ENCODE results near the gene TMEM11. TPM values are rescaled to one million over a fixed set of nuclear protein-coding genes. Genes with fewer than 3 reads are reported as not detected.

Gene TMEM11
- total RNA-seq, 2 experiments from 2014 or later, result 28.9 to 40.4 TPM

DNA sequence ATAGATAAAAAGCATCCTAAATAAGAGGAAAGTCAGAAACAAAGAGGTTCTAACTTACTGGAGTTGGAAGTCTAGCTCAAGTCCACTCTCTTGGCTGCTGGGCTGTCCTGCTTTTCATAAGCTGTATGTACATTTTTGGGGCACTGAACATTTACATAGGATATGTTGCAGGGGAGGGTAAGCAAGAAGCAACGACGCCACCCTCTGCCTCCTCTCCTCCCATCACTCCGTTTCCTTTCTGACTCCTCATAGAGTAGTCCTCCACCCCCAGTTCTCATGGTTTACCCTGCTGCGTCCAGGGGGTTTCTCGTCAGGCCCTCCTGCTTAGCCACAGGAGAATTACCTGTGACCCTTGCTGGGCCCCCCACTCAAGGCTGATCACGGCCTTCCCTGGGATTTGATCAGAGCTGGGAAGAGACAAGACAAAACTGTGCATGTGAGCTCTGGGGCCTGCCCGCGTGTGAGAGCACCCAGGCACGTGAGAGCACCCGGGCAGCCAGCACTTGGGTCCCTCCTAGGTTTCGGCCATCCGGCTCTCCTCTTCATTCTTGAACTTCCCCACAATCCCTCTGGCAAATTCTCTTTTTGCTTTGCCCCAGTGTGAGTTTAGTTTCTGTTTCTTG, 37.1 kb downstream of the TMEM11 start:
- intact Hi-C loops (cut with DNase I, micrococcal nuclease), result no loop called here
- peaks cover 15% of the 10 kb centered on the region for H3K36me3 Mint-ChIP-seq (ENCODE audit: low read depth)
- no peak for ATAC-seq
- no peak overlapping the region for H3K27ac Mint-ChIP-seq
- POLR2A ChIA-PET, result no interaction called here
- no peak overlapping the region for H3K4me3 Mint-ChIP-seq
- DNase-seq, result no peak
- no peaks in the 10 kb centered on the region for H3K9me3 Mint-ChIP-seq (ENCODE audit: low read depth)
- no peaks in the 10 kb centered on the region for H3K27me3 Mint-ChIP-seq
- CTCF ChIA-PET, result no interaction called here
- H3K4me1 Mint-ChIP-seq, result peaks cover 3% of the 10 kb centered on the region

DNA sequence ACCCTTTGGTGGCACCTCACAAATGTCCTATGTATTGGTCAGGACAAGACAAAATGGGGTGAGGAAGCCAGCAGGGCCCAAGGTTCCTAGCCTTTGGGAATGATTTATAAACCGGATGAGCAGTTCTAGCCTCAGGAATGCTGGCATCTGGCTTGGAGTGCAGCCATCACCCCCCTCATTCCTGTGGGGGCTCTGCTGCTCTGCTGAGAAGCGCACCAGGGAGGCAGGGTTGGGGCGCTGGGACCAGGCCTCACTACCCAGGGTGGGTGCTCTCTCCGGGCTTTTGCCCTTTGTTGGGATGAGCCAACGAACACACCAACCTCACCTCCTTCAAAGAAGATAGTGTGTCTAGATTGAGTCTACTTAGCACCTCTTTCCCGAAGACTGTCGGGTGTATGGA, 39.2 kb downstream of the TMEM11 start:
- intact Hi-C loops (cut with DNase I, micrococcal nuclease), result no loop called here
- ATAC-seq (no peak), DNase-seq (no peak)
- H3K9me3 Mint-ChIP-seq (ENCODE audit: low read depth), result no peaks in the 10 kb centered on the region
- H3K27me3 Mint-ChIP-seq, result no peaks in the 10 kb centered on the region
- H3K27ac Mint-ChIP-seq, result no peak overlapping the region
- H3K36me3 Mint-ChIP-seq (ENCODE audit: low read depth), result peaks cover 15% of the 10 kb centered on the region
- POLR2A ChIA-PET, result no interaction called here
- peaks cover 18% of the 10 kb centered on the region for H3K4me1 Mint-ChIP-seq
- no peak overlapping the region for H3K4me3 Mint-ChIP-seq
- CTCF ChIA-PET, result no interaction called here

DNA sequence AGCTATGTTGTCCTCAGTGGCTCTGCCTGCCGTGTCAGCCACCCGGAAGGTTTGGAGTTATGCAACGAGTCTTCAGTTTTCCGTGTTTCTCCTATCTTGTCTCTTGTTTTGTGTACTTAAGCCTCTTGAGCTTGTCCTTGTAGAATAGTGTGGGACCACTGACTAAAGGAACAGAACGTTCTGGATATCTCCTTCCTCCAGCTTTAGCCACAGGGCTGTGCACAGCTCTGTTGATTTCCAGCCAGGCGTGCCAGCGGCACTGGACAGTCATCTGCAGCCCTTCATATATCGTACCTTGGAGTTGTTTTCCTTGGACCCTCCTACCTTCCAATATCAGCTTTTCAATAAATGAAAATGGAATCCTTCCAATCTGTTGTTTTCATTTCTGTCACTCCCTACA, 39.8 kb downstream of the TMEM11 start:
- no peaks in the 10 kb centered on the region for H3K27me3 Mint-ChIP-seq
- intact Hi-C loops (cut with DNase I, micrococcal nuclease), result no loop called here
- CTCF ChIA-PET, result interaction anchor here (1.1 kb wide), 1 partner anchor 23 kb away, joined by 4 read pairs; no protein-coding TSS in a partner anchor
- peaks cover 18% of the 10 kb centered on the region for H3K4me1 Mint-ChIP-seq
- no peak overlapping the region for H3K4me3 Mint-ChIP-seq
- H3K27ac Mint-ChIP-seq, result no peak overlapping the region
- POLR2A ChIA-PET, result interaction anchor here (0.7 kb wide), 1 partner anchor 75 kb away, joined by 3 read pairs; no protein-coding TSS in a partner anchor
- peaks cover 15% of the 10 kb centered on the region for H3K36me3 Mint-ChIP-seq (ENCODE audit: low read depth)
- ATAC-seq, result no peak
- no peak for DNase-seq
- no peaks in the 10 kb centered on the region for H3K9me3 Mint-ChIP-seq (ENCODE audit: low read depth)

DNA sequence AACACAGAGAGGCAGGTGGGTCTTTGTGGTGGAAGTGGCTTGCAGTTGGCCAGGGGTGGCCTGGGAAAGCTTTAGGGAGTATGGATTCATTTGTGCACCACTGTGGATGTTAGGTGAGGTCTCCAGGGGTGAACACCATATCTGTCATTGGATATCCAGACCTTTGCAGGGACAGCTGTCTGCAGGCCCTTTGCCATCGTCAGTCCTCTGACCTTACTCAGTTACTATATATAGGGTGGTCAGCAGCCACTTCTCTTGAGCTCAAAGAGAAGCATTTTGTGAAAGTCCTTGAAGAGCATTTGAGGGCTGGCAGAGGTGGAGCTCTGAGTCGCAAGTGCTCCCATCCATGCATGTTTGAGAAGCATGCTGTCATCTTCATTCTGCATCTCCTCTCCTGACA, 40.4 kb downstream of the TMEM11 start:
- ATAC-seq (no peak), DNase-seq (no peak)
- CTCF ChIA-PET, result interaction anchor here (1.1 kb wide), 1 partner anchor 22 kb away, joined by 4 read pairs; no protein-coding TSS in a partner anchor
- intact Hi-C loops (cut with DNase I, micrococcal nuclease), result no loop called here
- no peaks in the 10 kb centered on the region for H3K9me3 Mint-ChIP-seq (ENCODE audit: low read depth)
- H3K4me3 Mint-ChIP-seq, result no peak overlapping the region
- H3K27ac Mint-ChIP-seq, result no peak overlapping the region
- POLR2A ChIA-PET, result interaction anchor here (0.7 kb wide), 1 partner anchor 75 kb away, joined by 3 read pairs; no protein-coding TSS in a partner anchor
- peaks cover 18% of the 10 kb centered on the region for H3K4me1 Mint-ChIP-seq
- no peaks in the 10 kb centered on the region for H3K27me3 Mint-ChIP-seq
- peaks cover 15% of the 10 kb centered on the region for H3K36me3 Mint-ChIP-seq (ENCODE audit: low read depth)

DNA sequence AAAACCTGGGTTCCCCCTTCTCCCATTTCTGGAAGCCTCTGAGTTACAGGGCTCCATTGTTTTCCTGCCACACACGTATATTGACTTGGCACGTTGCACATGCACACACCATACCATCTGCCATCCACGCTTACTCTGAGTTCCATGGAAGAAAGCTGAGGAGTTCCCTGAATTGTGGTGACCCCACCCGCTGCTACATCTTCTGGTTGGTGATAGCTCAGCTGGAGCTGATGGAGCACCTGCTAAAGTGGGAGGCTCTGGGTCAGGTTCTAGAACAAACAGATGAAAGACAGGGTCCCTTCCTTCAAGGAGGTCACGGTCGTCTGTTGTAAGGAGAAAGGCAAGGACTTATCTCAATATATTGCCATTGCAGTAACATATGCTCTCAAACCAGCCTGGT, 41.1 kb downstream of the TMEM11 start:
- intact Hi-C loops (cut with DNase I, micrococcal nuclease), result no loop called here
- DNase-seq, result no peak
- Mint-ChIP-seq H3K9me3 (ENCODE audit: low read depth) (no peaks in the 10 kb centered on the region), H3K36me3 (ENCODE audit: low read depth) (peaks cover 15% of the 10 kb centered on the region), H3K4me1 (peaks cover 18% of the 10 kb centered on the region), H3K27me3 (no peaks in the 10 kb centered on the region), H3K4me3 (no peak overlapping the region), H3K27ac (no peak overlapping the region)
- POLR2A ChIA-PET, result interaction anchor here (0.6 kb wide), 1 partner anchor 19 kb away, joined by 3 read pairs; no protein-coding TSS in a partner anchor
- CTCF ChIA-PET, result interaction anchor here (1.1 to 1.2 kb wide), 2 partner anchors 22 to 51 kb away, joined by 3 to 4 read pairs; no protein-coding TSS in a partner anchor
- no peak for ATAC-seq

DNA sequence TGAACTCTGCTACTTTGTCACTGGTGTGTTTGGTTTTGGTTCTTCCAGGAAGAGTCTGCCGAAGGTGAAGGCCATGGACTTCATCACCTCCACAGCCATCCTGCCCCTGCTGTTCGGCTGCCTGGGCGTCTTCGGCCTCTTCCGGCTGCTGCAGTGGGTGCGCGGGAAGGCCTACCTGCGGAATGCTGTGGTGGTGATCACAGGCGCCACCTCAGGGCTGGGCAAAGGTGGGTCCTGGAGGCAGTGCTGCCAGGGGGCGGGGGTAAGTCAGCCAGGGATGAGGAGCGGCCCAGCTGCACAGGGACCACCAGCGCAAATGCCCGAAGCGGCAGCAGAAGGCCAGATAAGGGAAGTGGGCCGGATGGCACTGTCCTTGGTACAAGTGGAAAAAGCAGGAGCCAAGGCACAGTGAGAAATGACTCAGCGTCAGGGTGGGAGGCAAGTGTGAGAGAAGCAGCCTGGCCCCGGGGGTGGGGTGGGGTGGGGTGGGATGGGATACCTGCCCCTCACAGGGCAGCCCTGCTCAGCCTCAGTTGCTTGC, 41.9 kb downstream of the TMEM11 start:
- H3K27ac Mint-ChIP-seq, result peak overlapping the region; percentile 57
- ChIA-PET POLR2A (no interaction called here), CTCF (interaction anchor here (1.2 kb wide), 1 partner anchor 51 kb away, joined by 3 read pairs; no protein-coding TSS in a partner anchor)
- ATAC-seq (no peak), DNase-seq (no peak)
- no peak overlapping the region for H3K4me3 Mint-ChIP-seq
- peaks cover 24% of the 10 kb centered on the region for H3K4me1 Mint-ChIP-seq
- H3K36me3 Mint-ChIP-seq (ENCODE audit: low read depth), result peaks cover 15% of the 10 kb centered on the region
- no peaks in the 10 kb centered on the region for H3K27me3 Mint-ChIP-seq
- intact Hi-C loops (cut with DNase I, micrococcal nuclease), result no loop called here
- H3K9me3 Mint-ChIP-seq (ENCODE audit: low read depth), result no peaks in the 10 kb centered on the region

DNA sequence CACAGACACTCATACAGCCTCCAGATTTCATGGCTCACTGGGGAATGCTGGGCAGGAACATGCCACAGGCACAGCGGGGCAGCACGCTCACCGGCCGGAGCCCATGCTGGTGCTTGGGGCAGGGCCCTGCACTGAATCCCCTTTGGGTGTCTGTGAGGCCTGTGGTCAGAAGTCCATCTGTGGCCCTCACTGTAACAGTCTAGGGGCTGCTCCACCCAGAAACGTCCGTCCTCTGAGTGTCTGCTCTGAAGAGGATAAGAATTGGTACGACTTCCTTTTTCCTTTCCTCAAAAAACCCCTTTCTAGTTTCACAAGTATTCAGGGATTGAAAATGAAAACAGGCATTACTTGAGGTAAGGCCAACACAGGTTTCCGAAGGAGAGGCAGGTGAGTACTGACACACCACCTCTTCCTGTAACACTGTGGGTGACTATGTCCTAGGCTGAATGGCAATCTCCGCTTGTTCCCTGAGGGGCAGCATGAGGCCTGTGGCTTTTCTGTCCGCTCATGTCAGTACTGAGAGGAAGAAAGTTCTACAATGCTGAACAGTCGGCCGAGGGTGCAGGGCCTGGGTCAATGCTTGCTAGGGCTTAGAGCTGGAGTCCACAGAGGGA, 42.5 kb downstream of the TMEM11 start:
- Mint-ChIP-seq H3K9me3 (ENCODE audit: low read depth) (no peaks in the 10 kb centered on the region), H3K36me3 (ENCODE audit: low read depth) (peaks cover 15% of the 10 kb centered on the region), H3K4me3 (no peak overlapping the region), H3K4me1 (peaks cover 25% of the 10 kb centered on the region), H3K27ac (peak overlapping the region; percentile 57), H3K27me3 (no peaks in the 10 kb centered on the region)
- CTCF ChIA-PET, result no interaction called here
- DNase-seq (peak; percentile 12), ATAC-seq (peak; percentile 73)
- intact Hi-C loops (cut with DNase I, micrococcal nuclease), result no loop called here
- POLR2A ChIA-PET, result no interaction called here

DNA sequence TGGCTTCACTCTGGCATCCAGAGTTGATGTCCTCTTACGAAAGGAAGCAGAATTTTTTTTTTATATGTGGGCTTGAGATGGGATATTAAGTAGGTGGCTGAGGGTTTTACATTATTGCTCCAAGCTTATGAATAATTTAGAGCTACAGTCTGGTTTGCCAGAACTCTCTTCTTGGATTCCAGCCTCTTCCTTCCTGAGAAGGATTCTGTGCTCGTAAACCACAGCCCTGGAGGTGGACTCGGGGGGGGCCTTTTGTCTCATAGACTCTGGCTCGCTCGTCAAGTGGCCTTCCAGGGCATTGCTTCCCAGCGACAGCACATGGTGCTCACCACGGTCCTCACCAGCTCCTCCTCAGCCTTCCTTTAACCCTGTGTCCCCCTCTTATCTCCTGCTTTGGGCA, 43.2 kb downstream of the TMEM11 start:
- Mint-ChIP-seq H3K27ac (peak overlapping the region; percentile 8), H3K27me3 (no peaks in the 10 kb centered on the region), H3K36me3 (ENCODE audit: low read depth) (peaks cover 15% of the 10 kb centered on the region), H3K4me1 (peaks cover 25% of the 10 kb centered on the region), H3K4me3 (no peak overlapping the region), H3K9me3 (ENCODE audit: low read depth) (no peaks in the 10 kb centered on the region)
- intact Hi-C loops (cut with DNase I, micrococcal nuclease), result no loop called here
- CTCF ChIA-PET, result interaction anchor here (0.7 kb wide), 1 partner anchor 363 kb away, joined by 3 read pairs; no protein-coding TSS in a partner anchor
- ATAC-seq (no peak), DNase-seq (no peak)
- POLR2A ChIA-PET, result interaction anchor here (0.5 kb wide), 1 partner anchor 369 kb away, joined by 4 read pairs; no protein-coding TSS in a partner anchor

DNA sequence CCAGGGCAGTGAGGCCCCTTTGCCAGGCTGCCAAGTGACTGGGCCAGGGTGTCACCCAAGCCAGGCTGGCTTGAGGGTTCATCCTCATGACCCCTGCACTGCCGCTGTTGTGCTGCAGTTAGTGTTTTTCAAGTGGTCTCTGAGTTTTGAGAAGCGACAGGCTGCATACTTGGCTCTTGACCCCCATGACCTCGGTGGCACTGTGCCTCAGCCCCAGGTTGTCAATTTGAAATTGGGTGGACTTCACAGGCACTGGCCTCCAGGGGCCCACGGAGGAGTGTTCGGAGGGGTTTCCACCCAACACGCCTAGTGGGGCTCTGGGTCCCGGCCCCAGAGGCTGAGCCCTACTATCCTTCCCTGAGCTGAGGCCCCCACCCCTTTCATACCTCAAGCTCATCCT, 44.5 kb downstream of the TMEM11 start:
- Mint-ChIP-seq H3K36me3 (ENCODE audit: low read depth) (peaks cover 14% of the 10 kb centered on the region), H3K27me3 (no peaks in the 10 kb centered on the region), H3K4me1 (peaks cover 25% of the 10 kb centered on the region), H3K27ac (no peak overlapping the region), H3K9me3 (ENCODE audit: low read depth) (no peaks in the 10 kb centered on the region), H3K4me3 (no peak overlapping the region)
- no peak for ATAC-seq
- DNase-seq, result no peak
- ChIA-PET CTCF (interaction anchor here (0.7 kb wide), 1 partner anchor 38 kb away, joined by 5 read pairs; no protein-coding TSS in a partner anchor), POLR2A (no interaction called here)
- intact Hi-C loops (cut with DNase I, micrococcal nuclease), result loop anchor here in 1 of 2 experiments (5.0 kb wide), 1 partner anchor 43 kb away; the partner anchor contains the start of gene TMEM11

DNA sequence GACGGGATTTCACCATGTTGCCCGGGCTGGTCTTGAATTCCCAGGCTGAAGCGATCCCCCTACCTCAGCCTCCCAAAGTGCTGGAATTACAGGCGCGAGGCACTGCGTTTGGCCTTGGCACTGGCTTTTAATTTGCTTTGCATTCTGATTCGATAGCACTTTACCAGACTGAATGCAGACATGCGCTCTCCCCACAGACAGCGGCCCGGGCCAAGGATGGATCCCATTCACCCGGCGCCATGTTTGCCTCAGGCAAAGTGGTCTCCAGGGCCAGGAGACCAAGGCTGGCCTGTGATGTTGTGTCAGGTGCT, 45.5 kb downstream of the TMEM11 start:
- peaks cover 9% of the 10 kb centered on the region for H3K36me3 Mint-ChIP-seq (ENCODE audit: low read depth)
- no peak overlapping the region for H3K4me3 Mint-ChIP-seq
- peaks cover 25% of the 10 kb centered on the region for H3K4me1 Mint-ChIP-seq
- DNase-seq, result no peak
- ATAC-seq, result no peak
- no peak overlapping the region for H3K27ac Mint-ChIP-seq
- POLR2A ChIA-PET, result no interaction called here
- no peaks in the 10 kb centered on the region for H3K27me3 Mint-ChIP-seq
- no peaks in the 10 kb centered on the region for H3K9me3 Mint-ChIP-seq (ENCODE audit: low read depth)
- CTCF ChIA-PET, result interaction anchor here (0.9 kb wide), 1 partner anchor 47 kb away, joined by 5 read pairs; no protein-coding TSS in a partner anchor
- intact Hi-C loops (cut with DNase I, micrococcal nuclease), result loop anchor here in 1 of 2 experiments (5.0 kb wide), 1 partner anchor 44 kb away; the partner anchor contains the start of gene TMEM11

DNA sequence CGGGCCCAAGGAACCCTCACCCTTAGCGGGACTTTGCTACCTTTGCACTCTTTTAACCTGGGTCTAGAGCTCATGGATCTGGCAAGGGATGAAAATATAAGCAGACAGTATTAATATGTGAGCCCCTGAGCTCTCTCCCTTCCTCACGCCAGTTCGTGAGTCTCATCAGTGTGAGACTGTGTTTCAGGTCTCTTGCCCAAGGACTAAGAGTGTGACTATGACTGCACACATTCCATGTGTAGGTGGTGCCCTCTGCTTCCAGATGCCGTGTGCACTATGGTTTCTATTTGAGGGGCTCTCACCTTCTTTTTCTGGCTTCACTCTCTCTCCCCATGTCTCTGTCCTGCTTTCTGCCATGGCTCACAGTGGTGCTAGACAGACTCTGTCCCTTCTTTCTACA, 46.7 kb downstream of the TMEM11 start:
- Mint-ChIP-seq H3K27me3 (no peaks in the 10 kb centered on the region), H3K27ac (peak overlapping the region; percentile 15), H3K4me1 (peaks cover 27% of the 10 kb centered on the region), H3K4me3 (no peak overlapping the region), H3K9me3 (ENCODE audit: low read depth) (no peaks in the 10 kb centered on the region), H3K36me3 (ENCODE audit: low read depth) (peaks cover 5% of the 10 kb centered on the region)
- ChIA-PET POLR2A (no interaction called here), CTCF (no interaction called here)
- no peak for DNase-seq
- intact Hi-C loops (cut with DNase I, micrococcal nuclease), result loop anchor here in 1 of 2 experiments (5.0 kb wide), 1 partner anchor 45 kb away; the partner anchor contains the start of gene TMEM11
- no peak for ATAC-seq

Measured in activated CD4-positive, alpha-beta T cell treated with anti-CD3 and anti-CD28 coated beads for 36 hours (primary cell).